ENCODE measurements around the gene HMGXB3.

DNA sequence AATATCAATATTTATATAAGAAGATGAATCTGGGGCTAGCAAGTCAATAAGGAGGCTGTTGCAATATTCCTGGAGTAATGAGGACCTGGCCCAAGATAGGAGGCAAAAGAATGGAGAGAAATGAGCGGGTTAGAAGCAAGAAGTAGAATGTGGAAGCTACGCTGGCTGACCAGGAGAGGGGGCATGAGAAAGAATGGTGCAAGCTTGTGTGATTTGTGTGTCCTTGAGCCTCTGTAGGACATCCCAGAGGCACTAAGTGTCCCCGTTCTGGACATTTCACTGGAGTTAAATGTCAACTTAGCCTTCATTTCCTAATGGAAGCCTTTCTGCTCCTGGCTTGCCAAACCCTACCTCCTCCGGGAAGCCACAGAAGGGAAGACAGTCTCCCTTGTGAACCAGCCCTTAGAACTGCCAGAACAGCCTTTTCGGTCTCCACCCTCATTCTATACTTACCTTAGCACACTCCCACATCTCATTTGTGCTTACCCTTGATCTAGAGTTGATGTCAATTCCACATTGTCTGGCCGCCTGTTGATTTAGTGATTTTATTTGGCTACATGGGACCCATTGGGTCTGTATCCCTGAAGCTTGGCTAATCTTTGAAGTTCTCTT lies 49.3 kb upstream of the HMGXB3 start:
- TF ChIP-seq, protein P1, sequence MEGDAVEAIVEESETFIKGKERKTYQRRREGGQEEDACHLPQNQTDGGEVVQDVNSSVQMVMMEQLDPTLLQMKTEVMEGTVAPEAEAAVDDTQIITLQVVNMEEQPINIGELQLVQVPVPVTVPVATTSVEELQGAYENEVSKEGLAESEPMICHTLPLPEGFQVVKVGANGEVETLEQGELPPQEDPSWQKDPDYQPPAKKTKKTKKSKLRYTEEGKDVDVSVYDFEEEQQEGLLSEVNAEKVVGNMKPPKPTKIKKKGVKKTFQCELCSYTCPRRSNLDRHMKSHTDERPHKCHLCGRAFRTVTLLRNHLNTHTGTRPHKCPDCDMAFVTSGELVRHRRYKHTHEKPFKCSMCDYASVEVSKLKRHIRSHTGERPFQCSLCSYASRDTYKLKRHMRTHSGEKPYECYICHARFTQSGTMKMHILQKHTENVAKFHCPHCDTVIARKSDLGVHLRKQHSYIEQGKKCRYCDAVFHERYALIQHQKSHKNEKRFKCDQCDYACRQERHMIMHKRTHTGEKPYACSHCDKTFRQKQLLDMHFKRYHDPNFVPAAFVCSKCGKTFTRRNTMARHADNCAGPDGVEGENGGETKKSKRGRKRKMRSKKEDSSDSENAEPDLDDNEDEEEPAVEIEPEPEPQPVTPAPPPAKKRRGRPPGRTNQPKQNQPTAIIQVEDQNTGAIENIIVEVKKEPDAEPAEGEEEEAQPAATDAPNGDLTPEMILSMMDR (IDR thresholded peaks at IDR 0.05; ENCODE audit: insufficient read depth, low read length): no peak
- no peak for TF ChIP-seq POLR2AphosphoS5 (IDR thresholded peaks at IDR 0.05; ENCODE audit: low read depth)

Data from HL-60 (cell line).